GM18867 (cell line): ENCODE data around the gene INPPL1.
"Not testable (repeated sequence)": the region's sequence is repeated elsewhere in the genome, so short reads cannot be mapped to it uniquely, and the experiment has no call there.

Source experiments
- ATAC-seq: cut with Tn5 transposase; IDR thresholded peaks from one replicate; pipeline ENCODE4 v1.9.1; 2021; ENCODE audit warnings: mild to moderate bottlenecking, moderate library complexity; ENCODE audit not compliant: unreplicated experiment

The INPPL1 gene

DNA sequence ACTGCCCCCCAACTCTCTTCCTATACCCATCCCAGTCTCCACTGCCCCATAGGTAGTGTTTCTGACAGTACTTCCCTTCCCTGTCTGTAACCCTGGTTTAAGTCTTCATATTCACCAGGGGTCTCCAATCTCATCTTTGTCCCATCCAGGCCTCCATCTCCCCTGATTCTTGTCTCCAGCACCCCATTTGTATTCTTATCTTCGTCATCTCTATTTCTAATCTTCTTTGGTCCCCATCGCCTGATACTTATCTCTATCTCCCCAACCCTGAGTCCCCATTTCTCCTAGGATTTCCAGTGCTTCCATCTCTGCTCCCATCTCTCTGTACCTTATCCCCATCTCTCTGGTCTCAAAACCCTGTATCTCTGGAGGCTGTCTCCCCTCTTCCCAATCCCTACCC is 17.6 kb downstream of the INPPL1 start:
- no peak for ATAC-seq

DNA sequence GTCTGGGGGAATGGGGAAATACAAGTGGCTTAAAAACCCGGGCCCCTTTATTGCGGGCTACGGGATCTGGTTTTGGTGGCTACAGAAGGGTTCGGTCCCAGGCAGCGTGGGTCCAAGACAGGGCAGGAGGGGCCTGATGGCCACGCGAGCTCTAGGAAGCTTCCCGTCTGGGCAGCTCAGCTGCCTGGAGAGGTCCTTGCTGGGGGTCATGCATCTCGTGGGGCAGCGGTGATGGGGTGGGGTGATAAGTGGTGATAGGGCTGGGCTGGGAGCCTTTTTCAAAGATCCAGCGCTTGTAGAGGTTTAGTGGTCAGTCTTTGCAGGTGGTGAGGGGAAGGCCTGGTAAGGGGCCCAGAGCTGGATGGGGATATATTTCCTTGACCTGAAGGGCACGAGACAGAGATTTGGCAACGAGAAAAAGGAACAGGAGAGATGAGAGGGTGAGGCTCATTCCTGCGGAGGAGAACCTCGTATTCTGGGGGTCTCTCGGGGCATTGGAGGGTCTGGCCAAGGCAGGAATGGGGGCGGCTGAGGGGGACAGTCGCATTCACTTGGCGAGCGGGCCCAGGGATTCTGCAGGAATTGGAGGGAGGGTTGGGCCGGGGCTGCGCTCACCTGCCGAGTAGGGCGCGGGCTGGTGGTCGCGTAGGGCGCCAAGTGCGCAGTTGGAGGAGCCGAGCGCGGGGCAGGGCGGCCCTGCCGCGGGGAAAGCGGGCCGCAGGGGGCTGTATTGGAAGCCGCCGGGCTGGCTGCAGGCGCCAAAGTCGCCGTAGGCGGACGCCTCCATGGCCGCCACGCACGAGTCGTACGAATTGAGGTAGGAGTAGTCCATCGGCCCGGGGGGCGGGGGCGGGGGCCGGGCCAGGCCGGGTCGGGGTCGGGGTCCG is 18.8 kb downstream of the INPPL1 start:
- ATAC-seq, result no peak

DNA sequence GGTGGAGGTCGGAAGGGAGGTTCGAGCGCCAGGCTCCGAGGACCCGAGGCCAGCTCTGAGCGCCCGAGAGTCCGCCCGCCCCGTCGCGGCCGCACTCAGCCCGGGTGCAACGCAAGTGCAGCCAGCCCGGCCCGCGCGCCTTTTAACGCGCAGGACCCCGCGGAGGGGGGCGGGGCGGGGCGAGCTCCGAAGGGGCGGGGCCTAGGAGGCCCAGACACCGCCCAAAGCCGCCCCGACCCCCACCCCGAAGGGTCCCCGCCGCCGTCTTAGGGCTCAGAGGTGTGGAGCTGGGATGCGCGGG is 19.4 kb downstream of the INPPL1 start, which contains the start of gene PHOX2A:
PHOX2A (minus strand) TSS at position 117 of the 301 bp plus-strand sequence. CDS start 172 bp downstream, outside the sequence.
- no peak for ATAC-seq

DNA sequence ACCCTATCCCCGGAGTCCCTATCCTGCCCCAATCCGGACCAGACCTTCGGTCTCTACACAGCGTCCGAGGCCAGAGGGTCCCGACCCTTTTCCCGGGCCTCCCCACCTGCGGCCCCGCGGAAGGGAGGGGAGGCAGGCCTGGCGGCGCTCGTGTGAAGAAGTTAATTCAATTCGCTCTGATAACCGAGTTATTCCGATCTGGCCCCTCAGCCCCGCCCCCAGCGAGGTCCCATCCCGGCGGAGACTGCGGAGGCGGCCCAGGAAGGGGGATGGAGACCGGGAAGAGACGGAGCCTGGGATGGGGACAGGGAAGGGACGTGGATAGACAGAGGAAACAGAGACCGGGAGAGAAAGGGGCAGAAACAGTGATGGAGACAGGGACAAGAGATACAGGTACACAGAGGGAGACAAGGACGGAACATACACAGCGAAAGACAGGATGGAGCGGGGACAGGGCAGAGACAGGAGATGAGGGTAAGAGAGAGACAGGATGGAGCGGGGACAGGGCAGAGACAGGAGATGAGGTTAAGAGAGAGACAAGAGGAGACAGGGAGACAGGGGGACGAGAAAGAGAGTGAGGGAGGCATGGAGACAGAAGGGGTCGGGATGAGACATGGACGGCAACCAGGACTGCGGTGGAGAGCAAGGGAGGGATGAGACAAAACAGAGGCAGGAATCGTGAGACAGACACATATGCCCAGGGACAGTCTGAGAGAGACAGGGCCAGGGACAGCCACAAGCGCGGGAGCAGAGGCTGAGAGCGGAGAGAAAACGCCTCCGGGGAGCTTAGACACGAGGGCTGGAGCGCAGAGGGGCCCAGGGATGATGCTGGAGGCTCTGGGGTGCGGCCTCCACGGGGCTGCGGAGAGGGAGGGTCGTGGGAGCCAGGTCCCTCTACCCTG is 20.0 kb downstream of the INPPL1 start:
- no peak for ATAC-seq

DNA sequence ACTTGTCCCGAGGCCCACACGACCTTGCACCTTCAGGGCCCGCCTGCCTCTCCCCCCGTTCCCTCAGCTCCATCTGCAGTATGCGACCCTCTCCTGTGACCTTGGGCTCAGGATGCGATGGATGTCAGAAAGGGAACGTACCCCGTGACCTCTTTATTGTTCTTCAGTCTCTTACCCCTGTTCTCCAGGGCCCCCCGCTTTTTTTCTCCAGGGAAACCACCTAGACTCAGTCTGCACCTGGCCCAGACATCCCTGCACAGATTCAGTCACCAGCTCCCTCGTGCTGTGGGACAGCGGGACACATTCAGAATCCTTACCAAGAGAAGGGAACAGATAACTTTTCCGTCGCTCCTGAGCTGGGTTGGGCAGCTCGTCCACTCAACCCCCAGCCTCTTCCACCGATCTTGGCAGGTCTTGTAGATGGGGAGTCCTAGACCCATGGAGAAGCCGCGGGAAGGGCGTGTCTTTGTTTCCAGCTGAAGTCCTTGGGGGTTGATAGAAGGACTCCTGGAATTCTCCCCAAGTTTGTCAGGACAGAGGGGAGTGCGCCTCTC is 20.8 kb downstream of the INPPL1 start:
- no peak for ATAC-seq

DNA sequence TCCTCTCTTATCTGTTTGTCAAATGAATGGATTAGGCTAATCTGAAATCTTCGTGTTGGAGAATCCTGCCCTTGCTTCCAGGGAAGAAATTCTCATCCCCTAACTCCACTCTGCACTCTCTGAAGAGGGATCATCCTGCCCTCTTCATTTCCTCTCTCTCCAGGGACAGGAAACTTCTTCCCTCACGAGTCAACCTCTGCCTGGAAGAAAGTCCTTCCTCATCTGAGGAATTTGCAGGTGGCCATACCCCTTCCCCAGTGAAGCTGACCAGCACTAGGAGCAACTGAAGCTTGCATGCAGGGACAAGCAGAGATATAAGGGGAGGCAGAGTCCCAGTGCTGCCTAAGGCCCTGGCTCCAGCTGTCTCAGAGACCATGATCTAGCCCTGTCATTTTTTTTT is 23.0 kb downstream of the INPPL1 start:
- ATAC-seq, result no peak

DNA sequence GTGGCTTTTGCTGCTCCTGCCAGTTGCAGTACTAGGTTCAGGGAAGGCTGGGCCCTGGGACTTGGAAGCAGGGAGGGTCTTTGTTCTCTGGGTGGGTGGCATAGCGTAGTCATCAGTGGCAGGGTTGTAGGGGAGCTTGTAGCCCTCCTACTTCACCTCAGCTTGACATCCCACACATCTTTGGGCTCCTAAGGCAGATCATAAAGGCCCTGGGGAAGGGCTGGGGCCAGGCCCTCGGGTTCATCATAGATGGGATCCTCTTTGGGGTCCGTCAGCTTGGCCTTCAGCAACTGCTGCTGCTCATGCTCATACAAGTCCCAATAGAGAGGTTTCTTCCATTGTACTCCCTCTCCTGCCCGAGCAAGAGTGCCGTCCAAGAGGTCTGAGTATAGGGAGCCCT is 25.4 kb downstream of the INPPL1 start:
- no peak for ATAC-seq

DNA sequence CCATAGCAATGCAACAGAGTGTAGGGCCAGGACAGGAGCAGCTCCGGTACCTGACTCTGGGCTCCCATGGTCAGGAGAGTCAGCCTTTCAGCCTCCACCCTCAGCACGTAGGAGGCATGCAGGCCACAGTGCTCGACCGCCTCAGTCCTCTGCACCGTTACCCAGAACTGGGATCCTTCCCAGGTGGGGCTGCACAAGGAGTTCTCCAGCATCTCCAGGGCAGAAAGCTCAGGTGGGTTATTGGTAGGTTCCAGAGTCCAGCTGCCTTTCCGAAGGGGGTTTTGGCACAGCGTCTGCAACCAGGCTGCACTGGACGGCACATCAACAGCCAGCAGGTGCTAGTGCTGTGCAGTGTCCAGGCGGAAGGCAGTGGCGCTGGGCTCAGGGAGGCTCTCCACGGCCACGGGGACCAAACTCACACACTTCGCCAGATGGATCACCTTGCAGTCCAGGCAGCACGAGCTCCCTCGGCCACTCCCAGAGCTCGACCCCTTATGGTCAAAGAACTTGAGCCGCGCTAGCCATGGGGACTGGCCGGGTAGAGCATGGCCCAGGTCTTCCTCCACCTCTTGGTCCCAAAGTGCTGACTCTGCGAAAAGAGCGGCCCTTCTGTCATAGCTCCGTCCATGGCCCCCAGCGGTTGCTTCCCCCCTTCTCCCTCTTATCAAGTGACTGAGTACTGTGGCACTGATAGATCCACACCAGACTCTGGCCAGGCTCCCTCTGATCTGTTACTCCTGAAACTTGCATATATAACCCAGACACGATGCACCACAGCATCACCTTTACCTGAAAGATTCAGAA is 26.3 kb downstream of the INPPL1 start:
- no peak for ATAC-seq

DNA sequence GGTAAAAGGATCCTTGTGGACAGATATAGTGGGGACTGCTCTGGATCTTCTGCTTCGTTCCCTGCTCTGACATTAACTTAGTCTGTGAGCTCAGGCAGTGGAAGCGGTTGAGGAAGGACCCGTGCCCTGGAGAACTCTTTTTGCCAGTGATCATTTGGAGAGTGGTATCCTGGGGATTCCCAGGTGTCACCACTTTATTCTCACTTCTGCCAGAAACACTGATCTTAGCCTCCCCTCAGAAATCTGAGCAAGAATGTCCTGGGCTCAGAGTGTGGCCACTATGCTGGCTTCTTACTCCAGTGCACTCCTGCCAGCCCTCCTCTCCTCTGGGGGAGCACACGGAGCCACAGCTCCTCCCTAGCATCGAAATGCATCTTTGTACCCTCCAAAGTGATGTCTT is 27.0 kb downstream of the INPPL1 start:
- no peak for ATAC-seq

DNA sequence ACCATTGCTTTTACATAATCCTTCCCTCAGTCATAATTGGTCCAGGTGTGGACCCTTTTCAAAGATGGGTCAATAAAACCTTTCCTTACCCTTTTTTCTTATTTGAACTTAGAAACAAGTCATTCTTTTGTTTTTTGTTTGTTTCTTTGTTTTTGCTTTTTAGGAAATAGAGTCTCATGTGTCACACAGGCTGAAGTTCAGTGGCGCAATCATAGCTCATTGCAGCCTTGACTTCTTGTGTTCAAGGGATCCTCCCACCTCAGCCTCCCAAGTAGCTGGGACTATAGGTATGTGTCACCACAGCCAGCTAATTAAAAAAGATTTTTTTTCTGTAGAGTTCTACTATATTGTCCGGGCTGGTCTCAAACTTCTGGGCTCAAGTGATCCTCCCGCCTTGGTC is 28.8 kb downstream of the INPPL1 start:
- no peak for ATAC-seq

DNA sequence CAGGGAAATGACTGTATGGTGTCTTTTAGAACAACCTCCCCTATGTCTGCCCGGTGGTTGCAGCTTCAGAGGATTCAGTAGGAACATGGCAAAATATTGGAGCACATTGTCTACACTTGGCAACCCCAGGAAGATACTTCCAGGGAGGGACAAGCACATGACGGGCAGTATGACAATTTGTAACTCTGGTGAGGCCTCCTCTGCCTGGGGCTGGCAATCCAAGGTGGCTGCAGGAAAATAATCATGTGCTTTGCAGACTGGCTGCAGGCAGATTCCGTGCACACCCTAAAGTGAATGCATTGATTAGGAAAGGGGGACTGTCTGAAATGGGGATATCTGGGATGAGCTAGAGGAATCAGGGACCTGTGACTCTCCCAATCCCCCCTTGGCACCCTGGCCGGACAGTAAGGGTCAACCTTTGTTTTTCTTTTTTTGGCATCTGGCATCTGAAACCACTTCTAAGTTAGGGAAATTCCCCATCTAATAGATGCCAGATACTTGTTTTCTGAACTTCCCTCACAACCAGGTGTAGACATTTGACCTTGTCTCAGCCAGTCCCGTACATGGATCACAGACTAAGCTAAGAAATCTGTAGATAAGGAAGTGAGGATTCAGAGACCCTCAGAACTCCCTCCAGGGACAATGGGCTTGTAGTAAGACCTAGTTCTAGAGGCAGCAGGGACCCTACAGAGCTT is 29.9 kb downstream of the INPPL1 start:
- no peak for ATAC-seq

DNA sequence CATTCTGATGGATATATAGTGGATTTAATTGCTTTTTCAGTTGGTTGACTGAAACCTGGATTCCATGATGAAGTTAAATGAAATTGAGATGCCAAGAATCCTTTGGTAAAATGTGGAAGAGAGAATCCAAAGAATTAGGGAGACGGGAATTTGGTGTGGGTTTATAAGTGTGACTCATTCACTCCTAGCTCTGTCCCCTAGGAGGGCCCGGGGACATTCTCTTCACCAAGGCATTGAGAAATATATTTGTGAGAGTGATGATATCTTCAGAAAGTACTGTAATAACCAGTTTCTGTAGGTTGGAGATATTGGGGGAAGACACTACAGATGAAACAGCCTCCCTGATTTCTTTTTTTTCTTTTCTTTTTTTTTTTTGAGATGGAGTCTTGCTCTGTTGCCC is 33.0 kb downstream of the INPPL1 start:
- no peak for ATAC-seq

DNA sequence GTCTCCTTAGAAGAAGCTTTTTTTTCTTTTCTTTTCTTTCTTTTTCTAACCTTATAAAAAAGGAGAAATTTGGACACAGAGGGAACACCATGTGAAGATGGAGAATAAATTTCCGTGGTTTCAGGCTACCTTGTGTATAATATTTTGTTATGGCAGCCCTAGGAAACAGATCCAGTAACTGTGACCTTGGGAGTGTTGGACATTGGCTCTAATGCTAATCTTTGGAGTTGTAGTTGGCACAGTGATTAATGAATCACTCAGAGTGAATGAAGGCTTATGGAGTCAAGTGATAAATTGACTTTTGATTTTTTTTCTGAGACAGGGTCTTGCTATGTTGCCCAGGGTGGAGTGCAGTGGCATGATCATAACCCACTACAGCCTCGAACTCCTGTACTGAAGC is 34.9 kb downstream of the INPPL1 start:
- no peak for ATAC-seq

DNA sequence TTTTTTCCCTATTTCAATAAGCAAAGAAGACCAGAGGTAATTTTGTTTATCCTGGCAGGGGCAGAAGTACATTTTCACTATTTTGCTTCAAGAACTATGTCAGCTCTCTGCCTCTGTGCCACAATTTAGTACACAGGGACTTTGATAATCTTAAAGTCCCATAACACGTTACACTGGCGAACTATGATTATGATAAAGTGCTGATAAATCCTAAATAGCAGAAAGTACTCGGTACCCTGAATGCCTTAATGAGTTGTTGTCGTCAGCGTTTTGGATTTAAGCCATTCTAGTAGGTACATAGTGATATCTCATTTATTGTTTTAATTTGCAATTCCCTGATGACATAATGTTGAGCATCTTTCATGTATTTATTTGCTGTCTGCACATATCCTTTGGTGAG is 36.0 kb downstream of the INPPL1 start:
- ATAC-seq, result no peak

DNA sequence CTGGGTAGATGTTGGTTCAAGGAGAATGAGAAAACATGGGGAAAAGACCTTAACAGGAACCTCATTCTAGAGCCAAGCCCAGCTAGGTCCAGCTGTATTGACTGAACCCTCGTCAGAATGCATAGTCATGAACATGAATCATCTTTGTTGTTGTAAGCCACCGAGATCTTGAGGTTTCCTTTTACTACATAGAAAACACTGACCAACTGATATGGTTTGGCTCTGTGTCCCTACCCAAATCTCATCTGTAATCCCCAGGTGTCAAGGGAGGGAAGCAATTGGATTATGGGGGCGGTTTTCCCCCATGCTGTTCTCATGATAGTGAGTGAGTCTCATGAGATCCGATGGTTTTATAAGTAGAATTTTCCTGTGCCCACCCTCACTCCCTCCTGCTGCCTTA is 38.8 kb downstream of the INPPL1 start:
- ATAC-seq, result no peak

DNA sequence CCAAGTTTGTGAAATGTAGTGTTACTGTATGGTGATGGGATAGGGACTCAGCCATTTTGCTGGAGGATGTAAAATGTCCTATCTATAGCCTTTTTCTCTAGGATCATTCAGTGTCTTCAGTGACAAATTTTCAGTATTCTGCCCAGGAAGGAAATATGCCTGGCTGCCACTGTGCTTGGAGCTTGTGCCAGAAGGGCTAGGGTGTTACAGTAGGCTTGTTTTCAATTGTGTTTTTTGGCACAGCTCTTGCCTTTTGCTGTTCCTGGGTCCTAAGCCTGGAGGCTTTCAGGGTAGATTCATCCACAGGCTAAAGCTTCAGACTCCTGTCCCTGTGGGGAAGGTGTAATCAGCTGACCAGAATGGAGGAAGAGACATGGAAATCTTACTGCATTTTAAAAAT is 41.4 kb downstream of the INPPL1 start:
- ATAC-seq, result no peak

DNA sequence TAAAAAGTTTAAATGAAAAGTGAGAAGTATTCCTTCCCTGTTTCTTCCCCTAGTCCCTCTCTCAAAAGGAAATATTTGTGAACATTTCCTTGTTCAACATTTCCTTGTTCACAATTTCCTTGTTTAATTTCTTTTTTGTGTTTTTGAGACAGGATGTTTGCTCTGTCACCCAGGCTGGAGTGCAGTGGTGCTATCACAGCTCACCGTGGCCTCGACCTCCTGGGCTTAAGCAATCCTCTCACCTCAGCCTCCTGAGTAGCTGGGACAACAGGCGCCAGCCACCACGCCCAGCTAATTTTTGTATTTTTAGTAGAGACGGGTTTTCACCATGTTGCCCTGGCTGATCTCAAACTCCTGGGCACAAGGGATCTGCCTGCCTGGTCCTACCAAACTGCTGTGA is 42.4 kb downstream of the INPPL1 start:
- not testable (repeated sequence) for ATAC-seq

DNA sequence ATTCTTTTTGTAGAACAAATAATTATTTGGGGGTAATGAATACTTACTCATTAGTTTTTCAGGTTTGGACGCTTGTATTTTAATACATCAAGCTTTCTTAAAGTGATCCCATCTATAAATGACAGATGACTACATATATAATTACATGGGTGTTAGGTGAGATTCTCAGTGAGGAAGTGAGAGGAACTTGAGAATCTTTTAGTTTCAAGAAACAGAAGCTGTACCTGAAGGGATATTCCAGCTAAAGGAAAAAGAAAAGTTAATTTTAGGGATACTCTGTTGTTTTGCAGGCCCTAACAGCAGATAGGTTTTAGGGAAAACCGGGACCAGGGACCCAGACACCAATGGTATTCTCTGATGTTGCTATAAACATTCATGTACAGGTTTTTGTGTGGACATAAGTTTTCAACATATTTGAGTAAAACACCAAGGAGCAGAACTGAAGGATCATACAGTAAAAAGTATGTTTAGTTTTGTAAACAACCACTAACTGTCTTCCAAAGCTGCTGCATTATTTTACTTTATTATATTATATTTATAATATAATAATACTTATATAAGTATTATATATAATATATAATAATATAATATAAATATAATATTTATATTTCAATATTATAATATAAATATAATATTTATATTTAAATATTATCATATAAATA is 43.5 kb downstream of the INPPL1 start:
- no peak for ATAC-seq

DNA sequence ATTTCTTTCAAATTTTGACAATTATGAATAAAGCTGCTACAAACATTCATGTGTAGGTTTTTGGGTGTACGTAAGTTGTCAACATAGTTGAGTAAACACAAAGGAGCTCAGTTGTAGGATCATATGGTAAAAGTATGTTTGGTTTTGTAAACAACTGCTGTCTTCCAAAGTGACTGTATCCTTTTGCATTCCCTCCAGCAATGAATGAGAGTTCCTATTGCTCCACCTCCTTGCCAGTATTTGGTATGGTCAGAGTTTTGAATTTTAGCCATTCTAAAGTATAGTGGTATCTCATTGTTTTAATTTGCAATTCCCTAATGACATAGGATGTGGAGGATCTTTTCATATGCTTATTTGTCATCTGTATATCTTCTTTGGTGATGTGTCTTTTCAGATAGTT is 47.4 kb downstream of the INPPL1 start:
- ATAC-seq, result no peak

DNA sequence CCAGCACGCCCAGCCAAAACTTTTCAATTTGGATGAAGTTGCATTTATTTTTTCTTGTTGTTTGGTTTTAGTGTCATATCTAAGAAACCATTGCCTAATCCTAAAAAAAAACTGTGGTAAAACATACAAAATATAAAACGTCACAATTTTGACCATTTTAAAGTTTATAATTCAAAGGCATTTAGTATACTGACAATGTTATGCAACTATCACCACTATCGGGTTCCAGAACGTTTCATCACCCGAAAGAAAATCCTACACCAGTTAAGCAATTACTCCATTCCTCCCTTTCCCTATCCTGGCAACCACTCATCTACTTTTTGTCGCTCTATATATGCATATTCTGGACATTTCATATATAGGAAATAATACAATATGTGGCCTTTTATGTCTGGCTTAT is 49.9 kb downstream of the INPPL1 start:
- ATAC-seq, result no peak
